H1 (cell line): ENCODE measurements around the gene DRAXIN. TPM values are rescaled to one million over a fixed set of nuclear protein-coding genes. Genes with fewer than 3 reads are reported as not detected.

ENCODE experiments used
- CHD7 ChIP-seq: fragments of 300-600 bp; sonication (generic); IDR thresholded peaks from 2 replicates; pipeline ENCODE4 v1.7.1; 2012; ENCODE audit warnings: low read length, moderate library complexity, mild to moderate bottlenecking, inconsistent platforms; ENCODE audit not compliant: insufficient replicate concordance
- polyA plus RNA-seq, 7 experiments: library from polyadenylated mRNA; depleted of rRNA in 3 of 7; stranded (reverse) in 5 of 7; unstranded in 2 of 7; fragments of >200 nt in 5 of 7; fragments of 200-250 nt in 2 of 7; gene quantifications; 1 replicate in 5 of 7; 2 replicates in 1 of 7; 4 replicates in 1 of 7; pipeline versions ENCODE4 v1.2.1 to v1.2.3, GENCODE V29; 2011 to 2013; ENCODE audit warnings: missing spikeins in 2 of 7, mixed read lengths in 2 of 7
- total RNA-seq: library from RNA; stranded (reverse); fragmentation: NEBNext Ultra II Directional; extraction: Animal tissue kit (Norgen Biotek cat#: 25700); gene quantifications from 2 replicates; pipeline ENCODE4 v1.2.1, GENCODE V29; 2021

The DRAXIN gene
- total and polyA plus RNA-seq, 2 of the 8 experiments (the other 6 are each of a cell fraction or from before 2014, with no cell fraction given): 4.6 to 17.6 TPM

- no peak for TF ChIP-seq CHD7
These were observed 20.0 kb downstream of the DRAXIN start (continued) for GRCh38 chr1:11711490-11711889.
